Keratinocyte (primary cell): ENCODE measurements around the gene CDYL2. TPM values are rescaled to one million over a fixed set of nuclear protein-coding genes. Genes with fewer than 3 reads are reported as not detected.

Source experiments
- DNase-seq: peaks from one replicate; pipeline ENCODE4 v3.0.0-alpha.2; 2011; ENCODE audit warnings: low read depth, missing footprints, low spot score
- FAIRE-seq: peaks from 2 replicates; lab custom pipeline; 2011; peaks lifted over from hg19 to GRCh38; lab: Jason Lieb, UNC
- H2AFZ ChIP-seq: 2 replicates; pipeline ENCODE4 v1.6.0; 2012; ENCODE audit warnings: low read length, control low read depth, inconsistent platforms; ENCODE audit not compliant: control insufficient read depth
- H3K27ac ChIP-seq: 2 replicates; pipeline ENCODE4 v1.5.1; 2011; ENCODE audit warnings: low read length; ENCODE audit not compliant: control insufficient read depth, insufficient read depth
- H3K27me3 ChIP-seq: 3 replicates; pipeline ENCODE4 v1.6.0; 2011; ENCODE audit warnings: low read length; ENCODE audit not compliant: control insufficient read depth, insufficient read depth; ENCODE audit errors: extremely low read depth
- H3K36me3 ChIP-seq, 2 experiments: 2 replicates in 1 of 2; 3 replicates in 1 of 2; pipeline ENCODE4 v1.5.1; 2011; ENCODE audit warnings: low read length in 2 of 2, mild to moderate bottlenecking in 1 of 2; ENCODE audit not compliant: control insufficient read depth in 2 of 2, insufficient read depth in 2 of 2; ENCODE audit errors: extremely low read depth in 1 of 2
- H3K4me1 ChIP-seq: 3 replicates; pipeline ENCODE4 v1.5.1; 2011; ENCODE audit warnings: low read length; ENCODE audit not compliant: control insufficient read depth, insufficient read depth; ENCODE audit errors: extremely low read depth
- H3K4me2 ChIP-seq: 3 replicates; pipeline ENCODE4 v1.6.0; 2011; ENCODE audit warnings: low read depth, low read length; ENCODE audit not compliant: control insufficient read depth, insufficient read depth; ENCODE audit errors: extremely low read depth
- H3K4me3 ChIP-seq, 3 experiments: fragments of 200-600 bp in 1 of 3; sonication (generic) in 1 of 3; 2 replicates in 2 of 3; 3 replicates in 1 of 3; pipeline ENCODE4 v1.5.1; 2011 to 2016; ENCODE audit warnings: low read length in 3 of 3, mild to moderate bottlenecking in 3 of 3, control low read depth in 2 of 3, inconsistent platforms in 1 of 3, low read depth in 1 of 3, mixed read lengths in 1 of 3, mixed run types in 1 of 3, moderate library complexity in 1 of 3; ENCODE audit not compliant: control insufficient read depth in 2 of 3, insufficient read depth in 2 of 3; ENCODE audit errors: extremely low read depth in 1 of 3
- H3K79me2 ChIP-seq: 2 replicates; pipeline ENCODE4 v1.6.0; 2012; ENCODE audit warnings: low read length; ENCODE audit not compliant: control insufficient read depth, insufficient read depth
- H3K9ac ChIP-seq: 3 replicates; pipeline ENCODE4 v1.6.0; 2011; ENCODE audit warnings: low read length; ENCODE audit not compliant: control insufficient read depth, insufficient read depth; ENCODE audit errors: extremely low read depth
- H3K9me1 ChIP-seq: 3 replicates; pipeline ENCODE4 v1.6.0; 2011; ENCODE audit warnings: low read length; ENCODE audit not compliant: control insufficient read depth, insufficient read depth; ENCODE audit errors: extremely low read depth
- H3K9me3 ChIP-seq: 2 replicates; pipeline ENCODE4 v1.5.1; 2012; ENCODE audit warnings: low read depth, low read length; ENCODE audit not compliant: control insufficient read depth
- H4K20me1 ChIP-seq: 3 replicates; pipeline ENCODE4 v1.6.0; 2011; ENCODE audit warnings: low read length; ENCODE audit not compliant: control insufficient read depth, insufficient read depth; ENCODE audit errors: extremely low read depth
- EZH2 ChIP-seq: IDR thresholded peaks from one replicate; pipeline ENCODE4 v1.6.1; 2012; ENCODE audit warnings: inconsistent platforms, mild to moderate bottlenecking, low read length, moderate library complexity
- dilution Hi-C: fragments of 300-500 bp; cut with MboI; formaldehyde crosslinking; loops from one replicate; pipeline ENCODE4 v1.7.0; 2020; ENCODE audit warnings: low sequenced_read_pairs; ENCODE audit not compliant: extremely low pct_ligation_motif_present
- polyA plus RNA-seq, 5 experiments: library from polyadenylated mRNA; depleted of rRNA in 3 of 5; stranded (reverse) in 3 of 5; stranded (forward) in 1 of 5; unstranded in 1 of 5; fragments of >200 nt; gene quantifications; 1 replicate in 1 of 5; 2 replicates in 3 of 5; 3 replicates in 1 of 5; pipeline versions ENCODE4 v1.2.1 to v1.2.3, GENCODE V29; 2011 to 2012; ENCODE audit warnings: missing spikeins in 2 of 5, low read depth in 1 of 5, low replicate concordance in 1 of 5
- TF ChIP-seq, protein P1 (sequence below), 3 experiments: IDR thresholded peaks in 1 of 3; conservative IDR thresholded peaks in 1 of 3; optimal IDR thresholded peaks in 1 of 3; 2 replicates in 2 of 3; 3 replicates in 1 of 3; pipeline versions ENCODE3 to v1.5.1; 2011; ENCODE audit warnings: low read length in 3 of 3, mild to moderate bottlenecking in 3 of 3, moderate library complexity in 2 of 3, control low read depth in 1 of 3, inconsistent platforms in 1 of 3; ENCODE audit not compliant: insufficient read depth in 2 of 3; ENCODE audit errors: extremely low read depth in 1 of 3

Gene CDYL2
- polyA plus RNA-seq, 1 donor (not counting 4 experiments of a cell fraction or from before 2014, with no cell fraction given), result 2.0 TPM

GRCh38 chr16:80836846-80837245 lies 32.4 kb upstream of the CDYL2 start:
- Histone ChIP-seq H3K27ac (no peak overlapping the region), H2AFZ (no peak overlapping the region), H3K79me2 (no peaks in the 10 kb centered on the region), H3K9me3 (no peaks in the 10 kb centered on the region), H3K27me3 (peaks cover 5% of the 10 kb centered on the region), H4K20me1 (no peaks in the 10 kb centered on the region), H3K36me3 (no peaks in the 10 kb centered on the region), H3K4me2 (no peak overlapping the region), H3K4me1 (no peaks in the 10 kb centered on the region), H3K9ac (no peak overlapping the region), H3K4me3 (no peak overlapping the region), H3K9me1 (no peaks in the 10 kb centered on the region)
- dilution Hi-C loops, result no loop called here
- TF ChIP-seq EZH2, result no peak
- TF ChIP-seq, protein P1, sequence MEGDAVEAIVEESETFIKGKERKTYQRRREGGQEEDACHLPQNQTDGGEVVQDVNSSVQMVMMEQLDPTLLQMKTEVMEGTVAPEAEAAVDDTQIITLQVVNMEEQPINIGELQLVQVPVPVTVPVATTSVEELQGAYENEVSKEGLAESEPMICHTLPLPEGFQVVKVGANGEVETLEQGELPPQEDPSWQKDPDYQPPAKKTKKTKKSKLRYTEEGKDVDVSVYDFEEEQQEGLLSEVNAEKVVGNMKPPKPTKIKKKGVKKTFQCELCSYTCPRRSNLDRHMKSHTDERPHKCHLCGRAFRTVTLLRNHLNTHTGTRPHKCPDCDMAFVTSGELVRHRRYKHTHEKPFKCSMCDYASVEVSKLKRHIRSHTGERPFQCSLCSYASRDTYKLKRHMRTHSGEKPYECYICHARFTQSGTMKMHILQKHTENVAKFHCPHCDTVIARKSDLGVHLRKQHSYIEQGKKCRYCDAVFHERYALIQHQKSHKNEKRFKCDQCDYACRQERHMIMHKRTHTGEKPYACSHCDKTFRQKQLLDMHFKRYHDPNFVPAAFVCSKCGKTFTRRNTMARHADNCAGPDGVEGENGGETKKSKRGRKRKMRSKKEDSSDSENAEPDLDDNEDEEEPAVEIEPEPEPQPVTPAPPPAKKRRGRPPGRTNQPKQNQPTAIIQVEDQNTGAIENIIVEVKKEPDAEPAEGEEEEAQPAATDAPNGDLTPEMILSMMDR (optimal IDR thresholded peaks at IDR 0.05 in 1 of 3, IDR thresholded peaks at IDR 0.05 in 1 of 3, conservative IDR thresholded peaks at IDR 0.05 in 1 of 3; ENCODE audit: extremely low read depth in 1 of 3, insufficient read depth in 2 of 3, low read length in 3 of 3), result no peak
- FAIRE-seq (no peak), DNase-seq (no peak)

- Histone ChIP-seq H2AFZ (no peak overlapping the region), H4K20me1 (no peaks in the 10 kb centered on the region), H3K79me2 (no peaks in the 10 kb centered on the region), H3K4me3 (no peak overlapping the region), H3K9ac (no peak overlapping the region), H3K36me3 (no peaks in the 10 kb centered on the region), H3K27me3 (peaks cover 5% of the 10 kb centered on the region), H3K9me3 (no peaks in the 10 kb centered on the region), H3K9me1 (no peaks in the 10 kb centered on the region), H3K4me2 (no peak overlapping the region), H3K27ac (no peak overlapping the region), H3K4me1 (no peaks in the 10 kb centered on the region)
- dilution Hi-C loops, result no loop called here
- TF ChIP-seq, protein P1 (optimal IDR thresholded peaks at IDR 0.05 in 1 of 3, IDR thresholded peaks at IDR 0.05 in 1 of 3, conservative IDR thresholded peaks at IDR 0.05 in 1 of 3; ENCODE audit: extremely low read depth in 1 of 3, insufficient read depth in 2 of 3, low read length in 3 of 3), result no peak
- no peak for TF ChIP-seq EZH2
- no peak for FAIRE-seq
- DNase-seq, result no peak
Observed at GRCh38 chr16:80836202-80836601, 31.8 kb upstream of the CDYL2 start.
